H9 (cell line): ENCODE data around the gene ADGRB3. TPM values are rescaled to one million over a fixed set of nuclear protein-coding genes. Genes with fewer than 3 reads are reported as not detected.

ENCODE experiments used
- DNase-seq: peaks from one replicate; pipeline ENCODE4 v3.0.0-alpha.2; 2017
- H2AFZ ChIP-seq: one replicate; pipeline ENCODE4 v1.6.1; 2013; ENCODE audit warnings: mild to moderate bottlenecking, low read length, control low read depth, moderate library complexity
- H2AK5ac ChIP-seq: 2 replicates; pipeline ENCODE4 v1.6.1; 2013; ENCODE audit warnings: low read length, control low read depth, mixed read lengths; ENCODE audit not compliant: insufficient read length
- H2BK120ac ChIP-seq: one replicate; pipeline ENCODE4 v1.6.1; 2013; ENCODE audit warnings: low read depth, mild to moderate bottlenecking, low read length, control low read depth, inconsistent platforms; ENCODE audit not compliant: poor library complexity, severe bottlenecking
- H2BK12ac ChIP-seq: 2 replicates; pipeline ENCODE4 v1.6.1; 2013; ENCODE audit warnings: low read length, control low read depth, mixed read lengths, low read depth; ENCODE audit not compliant: insufficient read length
- H2BK15ac ChIP-seq: 2 replicates; pipeline ENCODE4 v1.6.1; 2013; ENCODE audit warnings: low read depth, low read length, control low read depth
- H2BK20ac ChIP-seq: one replicate; pipeline ENCODE4 v1.6.1; 2013; ENCODE audit warnings: low read depth, mild to moderate bottlenecking, low read length, control low read depth, inconsistent platforms; ENCODE audit not compliant: poor library complexity, severe bottlenecking
- H2BK5ac ChIP-seq: 2 replicates; pipeline ENCODE4 v1.6.1; 2013; ENCODE audit warnings: low read length, control low read depth, mixed read lengths; ENCODE audit not compliant: insufficient read length
- H3K14ac ChIP-seq: 2 replicates; pipeline ENCODE4 v1.6.1; 2013; ENCODE audit warnings: low read length, control low read depth; ENCODE audit not compliant: insufficient read depth
- H3K18ac ChIP-seq: 2 replicates; pipeline ENCODE4 v1.6.1; 2013; ENCODE audit warnings: low read depth, mild to moderate bottlenecking, mixed read lengths, low read length, control low read depth; ENCODE audit not compliant: insufficient read length
- H3K23ac ChIP-seq: 2 replicates; pipeline ENCODE4 v1.6.1; 2013; ENCODE audit warnings: low read length, control low read depth, mixed read lengths, low read depth; ENCODE audit not compliant: insufficient read length
- H3K23me2 ChIP-seq: 2 replicates; pipeline ENCODE4 v1.6.1; 2013; ENCODE audit warnings: low read depth, mild to moderate bottlenecking, mixed read lengths, low read length, control low read depth; ENCODE audit not compliant: insufficient read length, poor library complexity, severe bottlenecking
- H3K27ac ChIP-seq: 2 replicates; pipeline ENCODE4 v1.5.1; 2013; ENCODE audit warnings: low read length, control low read depth, mixed read lengths, low read depth; ENCODE audit not compliant: insufficient read length
- H3K27me3 ChIP-seq: 2 replicates; pipeline ENCODE4 v1.6.1; 2013; ENCODE audit warnings: low read length, control low read depth, inconsistent platforms; ENCODE audit not compliant: insufficient read depth
- H3K4ac ChIP-seq: 2 replicates; pipeline ENCODE4 v1.6.1; 2013; ENCODE audit warnings: low read depth, mild to moderate bottlenecking, control low read depth, inconsistent platforms, low read length, moderate library complexity
- H3K4me1 ChIP-seq: 2 replicates; pipeline ENCODE4 v1.6.1; 2013; ENCODE audit warnings: low read length, control low read depth, inconsistent platforms; ENCODE audit not compliant: insufficient read depth
- H3K4me2 ChIP-seq: 2 replicates; pipeline ENCODE4 v1.6.1; 2013; ENCODE audit warnings: low read length, control low read depth, mixed read lengths; ENCODE audit not compliant: insufficient read length, insufficient read depth
- H3K56ac ChIP-seq: 2 replicates; pipeline ENCODE4 v1.6.1; 2013; ENCODE audit warnings: low read depth, mild to moderate bottlenecking, mixed read lengths, low read length, control low read depth; ENCODE audit not compliant: insufficient read length
- H3K79me1 ChIP-seq: 2 replicates; pipeline ENCODE4 v1.6.1; 2013; ENCODE audit warnings: low read depth, mild to moderate bottlenecking, moderate library complexity, low read length, control low read depth, inconsistent platforms; ENCODE audit not compliant: insufficient read depth, poor library complexity, severe bottlenecking
- H3K79me2 ChIP-seq: 2 replicates; pipeline ENCODE4 v1.6.1; 2013; ENCODE audit warnings: low read length, control low read depth, inconsistent platforms; ENCODE audit not compliant: insufficient read depth
- H3K9ac ChIP-seq: 2 replicates; pipeline ENCODE4 v1.6.1; 2013; ENCODE audit warnings: low read length, control low read depth, mixed read lengths; ENCODE audit not compliant: insufficient read length; ENCODE audit errors: extremely low read depth
- H3K9me3 ChIP-seq: one replicate; pipeline ENCODE4 v1.6.1; 2013; ENCODE audit warnings: low read depth, low read length, inconsistent platforms; ENCODE audit not compliant: control insufficient read depth
- H3T11ph ChIP-seq: one replicate; pipeline ENCODE4 v1.6.1; 2013; ENCODE audit warnings: mild to moderate bottlenecking, low read length, control low read depth, inconsistent platforms
- H4K20me1 ChIP-seq: one replicate; pipeline ENCODE4 v1.6.1; 2013; ENCODE audit not compliant: control insufficient read depth, insufficient read length, insufficient read depth
- H4K5ac ChIP-seq: 2 replicates; pipeline ENCODE4 v1.6.1; 2013; ENCODE audit warnings: low read depth, mild to moderate bottlenecking, mixed read lengths, low read length, control low read depth; ENCODE audit not compliant: insufficient read length
- H4K8ac ChIP-seq: replicated peaks from 2 replicates; pipeline ENCODE4 v1.6.1; 2013; ENCODE audit warnings: low read length, control low read depth, mixed read lengths, low read depth; ENCODE audit not compliant: insufficient read length
- H4K91ac ChIP-seq: 2 replicates; pipeline ENCODE4 v1.6.1; 2013; ENCODE audit warnings: low read depth, mild to moderate bottlenecking, moderate library complexity, mixed read lengths, low read length, control low read depth; ENCODE audit not compliant: insufficient read length
- H3K27ac Mint-ChIP-seq, 3 experiments: 2 replicates in 2 of 3; 3 replicates in 1 of 3; pipeline ENCODE4 v1.8.0; 2020 to 2021; ENCODE audit warnings: mixed read lengths in 3 of 3, mild to moderate bottlenecking in 1 of 3, moderate library complexity in 1 of 3
- H3K27me3 Mint-ChIP-seq: 2 replicates; pipeline ENCODE4 v1.8.0; 2021; ENCODE audit warnings: low read depth, mild to moderate bottlenecking, moderate library complexity, mixed read lengths
- H3K36me3 Mint-ChIP-seq, 3 experiments: 2 replicates in 2 of 3; 3 replicates in 1 of 3; pipeline ENCODE4 v1.8.0; 2020 to 2021; ENCODE audit warnings: low read depth in 3 of 3, mixed read lengths in 3 of 3; ENCODE audit not compliant: insufficient read depth in 1 of 3
- H3K4me1 Mint-ChIP-seq, 2 experiments: 2 replicates each; pipeline ENCODE4 v1.8.0; 2020; ENCODE audit warnings: mixed read lengths in 2 of 2
- H3K4me3 Mint-ChIP-seq, 2 experiments: 2 replicates in 1 of 2; 3 replicates in 1 of 2; pipeline ENCODE4 v1.8.0; 2020 to 2021; ENCODE audit warnings: mild to moderate bottlenecking in 2 of 2, mixed read lengths in 2 of 2, moderate library complexity in 1 of 2
- H3K9me3 Mint-ChIP-seq, 2 experiments: 2 replicates in 1 of 2; 3 replicates in 1 of 2; pipeline ENCODE4 v1.8.0; 2020; ENCODE audit warnings: mild to moderate bottlenecking in 2 of 2, mixed read lengths in 2 of 2, moderate library complexity in 1 of 2
- CTCF ChIP-seq: fragments of 200-600 bp; sonication (generic); conservative IDR thresholded peaks from 3 replicates; pipeline ENCODE4 v1.8.0; 2021; ENCODE audit warnings: antibody characterized with exemption, mild to moderate bottlenecking
- WGBS: extraction: QIAGEN DNeasy Blood & Tissue Kit; methylation state at CpG from one replicate; pipeline ENCODE4 v1.1.7; 2013; ENCODE audit warnings: missing lambda C conversion rate, low lambda C conversion rate, mixed read lengths; ENCODE audit not compliant: insufficient read length; ENCODE audit errors: extremely low coverage; 5-methylcytosine and 5-hydroxymethylcytosine counted together
- total RNA-seq: library from RNA; stranded (reverse); gene quantifications from 2 replicates; pipeline ENCODE4 v1.2.1, GENCODE V29; 2021

The ADGRB3 gene
- total RNA-seq, 1 experiment from 2014 or later: 0.37 TPM

GRCh38 chr6:68597642-68598041, 37.4 kb upstream of the ADGRB3 start:
- Histone ChIP-seq H2BK5ac (no peak overlapping the region), H3K9ac (no peak overlapping the region), H3K23ac (no peak overlapping the region), H2BK20ac (no peak overlapping the region), H3K9me3 (no peaks in the 10 kb centered on the region), H3K56ac (no peak overlapping the region), H3K23me2 (no peaks in the 10 kb centered on the region), H4K5ac (no peak overlapping the region), H3K4me1 (no peaks in the 10 kb centered on the region), H3K79me2 (no peaks in the 10 kb centered on the region), H2BK15ac (no peak overlapping the region), H2AFZ (no peak overlapping the region), H4K20me1 (no peaks in the 10 kb centered on the region), H3K18ac (no peak overlapping the region), H3K4me2 (no peak overlapping the region), H2BK120ac (no peak overlapping the region), H3K27me3 (no peaks in the 10 kb centered on the region), H3K79me1 (no peaks in the 10 kb centered on the region), H4K91ac (no peak overlapping the region), H3T11ph (no peak overlapping the region), H2BK12ac (no peak overlapping the region), H3K4ac (no peak overlapping the region), H4K8ac (no peak overlapping the region), H2AK5ac (no peak overlapping the region), H3K27ac (no peak overlapping the region), H3K14ac (no peak overlapping the region)
- H3K27me3 Mint-ChIP-seq: no peaks in the 10 kb centered on the region
- H3K4me1 Mint-ChIP-seq: no peaks in the 10 kb centered on the region
- peaks cover 5 to 6% of the 10 kb centered on the region in 2 experiments; a peak in 3 of 5 replicates for H3K9me3 Mint-ChIP-seq
- no peak for TF ChIP-seq CTCF
- H3K27ac Mint-ChIP-seq: no peak overlapping the region
- no peak for DNase-seq
- H3K36me3 Mint-ChIP-seq: no peaks in the 10 kb centered on the region; a peak in 1 of 7 replicates
- no peak overlapping the region for H3K4me3 Mint-ChIP-seq
- WGBS: no CpG with 5 or more reads among the region's 3 CpGs
